GM23338 (cell line): Measurements from ENCODE around the gene GRID1.

Source experiments
- CREB1 ChIP-seq: fragments of 250-450 bp; sonication (Bioruptor Pico); IDR thresholded peaks from 2 replicates; pipeline ENCODE4 v1.5.0; 2020; ENCODE audit warnings: low read depth, mild to moderate bottlenecking, moderate library complexity
- EZH2 ChIP-seq: fragments of 200-600 bp; sonication (generic); IDR thresholded peaks from one replicate; pipeline ENCODE4 v1.8.0; 2017; ENCODE audit warnings: antibody characterized with exemption, mild to moderate bottlenecking, low read depth; ENCODE audit not compliant: unreplicated experiment
- EZH2phosphoT487 ChIP-seq: fragments of 200-600 bp; sonication (generic); IDR thresholded peaks from one replicate; pipeline ENCODE4 v1.8.1; 2018; ENCODE audit warnings: antibody characterized with exemption; ENCODE audit not compliant: unreplicated experiment
- JUNB ChIP-seq: IDR thresholded peaks from one replicate; pipeline ENCODE4 v1.6.1; 2016; ENCODE audit warnings: antibody characterized with exemption; ENCODE audit not compliant: unreplicated experiment
- POLR2AphosphoS5 ChIP-seq: IDR thresholded peaks from 2 replicates; pipeline ENCODE4 v1.6.1; 2016; ENCODE audit warnings: antibody characterized with exemption, low read depth
- STAT1 ChIP-seq: IDR thresholded peaks from one replicate; pipeline ENCODE4 v1.6.1; 2016; ENCODE audit warnings: antibody characterized with exemption; ENCODE audit not compliant: unreplicated experiment
- TF ChIP-seq, protein P1 (sequence below), 2 experiments: fragments of 200-600 bp in 1 of 2; sonication (generic) in 1 of 2; conservative IDR thresholded peaks; 2 replicates each; pipeline versions ENCODE4 v1.5.1 to v1.6.1; 2016 to 2017; ENCODE audit warnings: antibody characterized with exemption in 2 of 2, low read depth in 2 of 2, mild to moderate bottlenecking in 2 of 2, moderate library complexity in 1 of 2
- TF ChIP-seq, protein P2 (sequence below): IDR thresholded peaks from one replicate; pipeline ENCODE4 v1.6.1; 2018; ENCODE audit warnings: antibody characterized with exemption; ENCODE audit not compliant: unreplicated experiment
- TF ChIP-seq, protein P3 (sequence below): IDR thresholded peaks from 2 replicates; pipeline ENCODE4 v1.6.1; 2016; ENCODE audit warnings: antibody characterized with exemption

DNA sequence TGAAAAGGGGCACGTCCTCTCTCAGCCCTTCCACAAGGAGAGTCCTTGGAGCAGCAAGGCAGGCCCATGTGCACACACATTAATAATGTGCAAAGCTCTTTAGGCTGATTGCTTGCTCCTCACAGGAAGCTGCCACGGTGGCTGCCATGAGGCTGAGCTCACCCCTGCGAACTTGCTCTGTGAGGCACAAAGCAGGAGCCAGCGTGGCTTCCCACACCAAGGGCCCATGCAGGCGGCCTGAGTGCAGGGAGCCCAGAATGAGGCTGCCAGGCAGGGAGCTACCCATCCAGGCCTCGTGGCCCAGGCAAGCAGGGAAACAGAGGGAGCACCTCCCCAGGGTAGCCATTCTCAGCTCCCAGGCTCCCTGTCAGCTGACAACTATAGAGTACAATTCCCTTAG lies 242.9 kb downstream of the GRID1 start:
- TF ChIP-seq, protein P1, sequence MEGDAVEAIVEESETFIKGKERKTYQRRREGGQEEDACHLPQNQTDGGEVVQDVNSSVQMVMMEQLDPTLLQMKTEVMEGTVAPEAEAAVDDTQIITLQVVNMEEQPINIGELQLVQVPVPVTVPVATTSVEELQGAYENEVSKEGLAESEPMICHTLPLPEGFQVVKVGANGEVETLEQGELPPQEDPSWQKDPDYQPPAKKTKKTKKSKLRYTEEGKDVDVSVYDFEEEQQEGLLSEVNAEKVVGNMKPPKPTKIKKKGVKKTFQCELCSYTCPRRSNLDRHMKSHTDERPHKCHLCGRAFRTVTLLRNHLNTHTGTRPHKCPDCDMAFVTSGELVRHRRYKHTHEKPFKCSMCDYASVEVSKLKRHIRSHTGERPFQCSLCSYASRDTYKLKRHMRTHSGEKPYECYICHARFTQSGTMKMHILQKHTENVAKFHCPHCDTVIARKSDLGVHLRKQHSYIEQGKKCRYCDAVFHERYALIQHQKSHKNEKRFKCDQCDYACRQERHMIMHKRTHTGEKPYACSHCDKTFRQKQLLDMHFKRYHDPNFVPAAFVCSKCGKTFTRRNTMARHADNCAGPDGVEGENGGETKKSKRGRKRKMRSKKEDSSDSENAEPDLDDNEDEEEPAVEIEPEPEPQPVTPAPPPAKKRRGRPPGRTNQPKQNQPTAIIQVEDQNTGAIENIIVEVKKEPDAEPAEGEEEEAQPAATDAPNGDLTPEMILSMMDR (conservative IDR thresholded peaks at IDR 0.05; ENCODE audit: low read depth in 2 of 2) = no peak
- TF ChIP-seq POLR2AphosphoS5 = no peak
- no peak for TF ChIP-seq STAT1
- TF ChIP-seq EZH2 = no peak
- no peak for TF ChIP-seq EZH2phosphoT487
- TF ChIP-seq CREB1 (CRISPR knock-in tag) = no peak
- TF ChIP-seq, protein P2, sequence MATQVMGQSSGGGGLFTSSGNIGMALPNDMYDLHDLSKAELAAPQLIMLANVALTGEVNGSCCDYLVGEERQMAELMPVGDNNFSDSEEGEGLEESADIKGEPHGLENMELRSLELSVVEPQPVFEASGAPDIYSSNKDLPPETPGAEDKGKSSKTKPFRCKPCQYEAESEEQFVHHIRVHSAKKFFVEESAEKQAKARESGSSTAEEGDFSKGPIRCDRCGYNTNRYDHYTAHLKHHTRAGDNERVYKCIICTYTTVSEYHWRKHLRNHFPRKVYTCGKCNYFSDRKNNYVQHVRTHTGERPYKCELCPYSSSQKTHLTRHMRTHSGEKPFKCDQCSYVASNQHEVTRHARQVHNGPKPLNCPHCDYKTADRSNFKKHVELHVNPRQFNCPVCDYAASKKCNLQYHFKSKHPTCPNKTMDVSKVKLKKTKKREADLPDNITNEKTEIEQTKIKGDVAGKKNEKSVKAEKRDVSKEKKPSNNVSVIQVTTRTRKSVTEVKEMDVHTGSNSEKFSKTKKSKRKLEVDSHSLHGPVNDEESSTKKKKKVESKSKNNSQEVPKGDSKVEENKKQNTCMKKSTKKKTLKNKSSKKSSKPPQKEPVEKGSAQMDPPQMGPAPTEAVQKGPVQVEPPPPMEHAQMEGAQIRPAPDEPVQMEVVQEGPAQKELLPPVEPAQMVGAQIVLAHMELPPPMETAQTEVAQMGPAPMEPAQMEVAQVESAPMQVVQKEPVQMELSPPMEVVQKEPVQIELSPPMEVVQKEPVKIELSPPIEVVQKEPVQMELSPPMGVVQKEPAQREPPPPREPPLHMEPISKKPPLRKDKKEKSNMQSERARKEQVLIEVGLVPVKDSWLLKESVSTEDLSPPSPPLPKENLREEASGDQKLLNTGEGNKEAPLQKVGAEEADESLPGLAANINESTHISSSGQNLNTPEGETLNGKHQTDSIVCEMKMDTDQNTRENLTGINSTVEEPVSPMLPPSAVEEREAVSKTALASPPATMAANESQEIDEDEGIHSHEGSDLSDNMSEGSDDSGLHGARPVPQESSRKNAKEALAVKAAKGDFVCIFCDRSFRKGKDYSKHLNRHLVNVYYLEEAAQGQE = no peak
- TF ChIP-seq JUNB = no peak
- TF ChIP-seq, protein P3, sequence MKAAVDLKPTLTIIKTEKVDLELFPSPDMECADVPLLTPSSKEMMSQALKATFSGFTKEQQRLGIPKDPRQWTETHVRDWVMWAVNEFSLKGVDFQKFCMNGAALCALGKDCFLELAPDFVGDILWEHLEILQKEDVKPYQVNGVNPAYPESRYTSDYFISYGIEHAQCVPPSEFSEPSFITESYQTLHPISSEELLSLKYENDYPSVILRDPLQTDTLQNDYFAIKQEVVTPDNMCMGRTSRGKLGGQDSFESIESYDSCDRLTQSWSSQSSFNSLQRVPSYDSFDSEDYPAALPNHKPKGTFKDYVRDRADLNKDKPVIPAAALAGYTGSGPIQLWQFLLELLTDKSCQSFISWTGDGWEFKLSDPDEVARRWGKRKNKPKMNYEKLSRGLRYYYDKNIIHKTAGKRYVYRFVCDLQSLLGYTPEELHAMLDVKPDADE = no peak
